ENCODE measurements around the gene PACRGL. TPM values are rescaled to one million over a fixed set of nuclear protein-coding genes. Genes with fewer than 3 reads are reported as not detected.
"Not testable (repeated sequence)": the region's sequence is repeated elsewhere in the genome, so short reads cannot be mapped to it uniquely, and the experiment has no call there.

PACRGL gene
- total RNA-seq, 4 donors from 2014 or later = 10.8 to 28.6 (median 13.7) TPM

GRCh38 chr4:20711335-20711734 lies 11.1 kb downstream of the PACRGL start:
- H3K27ac ChIP-seq = no peak overlapping the region
- H3K4me3 ChIP-seq = no peak overlapping the region
- 86 to 96% methylated on average over 2 of the region's 2 CpGs for WGBS, 2 donors
- DNase-seq = no peak
- H3K36me3 ChIP-seq = peaks cover 0 to 97% (median 10%) of the 10 kb centered on the region in 3 donors
- no peaks in the 10 kb centered on the region for H3K9me3 ChIP-seq
- intact Hi-C loops (cut with DNase I) = no loop called here
- H3K4me1 ChIP-seq = no peaks in the 10 kb centered on the region
- H3K27me3 ChIP-seq = no peaks in the 10 kb centered on the region
- TF ChIP-seq CTCF (IDR thresholded peaks at IDR 0.05) (no peak), POLR2A (IDR thresholded peaks at IDR 0.05) (no peak)

GRCh38 chr4:20723019-20723418 lies 22.8 kb downstream of the PACRGL start:
- Histone ChIP-seq H3K36me3 (peaks cover 9 to 93% (median 17%) of the 10 kb centered on the region in 3 donors), H3K4me3 (no peak overlapping the region), H3K27me3 (no peaks in the 10 kb centered on the region), H3K27ac (no peak overlapping the region), H3K9me3 (peaks cover 0 to 21% (median 8%) of the 10 kb centered on the region in 3 donors), H3K4me1 (no peaks in the 10 kb centered on the region)
- no peak for TF ChIP-seq CTCF (IDR thresholded peaks at IDR 0.05)
- TF ChIP-seq POLR2A (IDR thresholded peaks at IDR 0.05) = no peak
- DNase-seq = no peak
- WGBS, 2 donors = 48 to 77% methylated on average over 3 of the region's 3 CpGs
- intact Hi-C loops (cut with DNase I) = no loop called here

- H3K9me3 ChIP-seq = peaks cover 0 to 21% (median 8%) of the 10 kb centered on the region in 3 donors
- no peak for DNase-seq
- no peaks in the 10 kb centered on the region for H3K27me3 ChIP-seq
- intact Hi-C loops (cut with DNase I) = no loop called here
- TF ChIP-seq POLR2A (IDR thresholded peaks at IDR 0.05) (no peak), CTCF (IDR thresholded peaks at IDR 0.05) (no peak)
- no peaks in the 10 kb centered on the region for H3K4me1 ChIP-seq
- no peak overlapping the region for H3K4me3 ChIP-seq
- H3K27ac ChIP-seq = no peak overlapping the region
- H3K36me3 ChIP-seq = peaks cover 9 to 94% (median 17%) of the 10 kb centered on the region in 3 donors
- WGBS, 2 donors = 75 to 91% methylated on average over 3 of the region's 3 CpGs
Measured at GRCh38 chr4:20723463-20723862, 23.2 kb downstream of the PACRGL start.

- no peak overlapping the region for H3K4me3 ChIP-seq
- no peaks in the 10 kb centered on the region for H3K27me3 ChIP-seq
- no peaks in the 10 kb centered on the region for H3K4me1 ChIP-seq
- DNase-seq = no peak
- no peak overlapping the region for H3K27ac ChIP-seq
- TF ChIP-seq POLR2A (IDR thresholded peaks at IDR 0.05) (no peak), CTCF (IDR thresholded peaks at IDR 0.05) (no peak)
- peaks cover 0 to 21% (median 8%) of the 10 kb centered on the region in 3 donors for H3K9me3 ChIP-seq
- H3K36me3 ChIP-seq = peaks cover 9 to 92% (median 17%) of the 10 kb centered on the region in 3 donors
- WGBS, 2 donors = 79 to 92% methylated on average over 6 of the region's 6 CpGs
- intact Hi-C loops (cut with DNase I) = no loop called here
Measured at GRCh38 chr4:20724915-20725314, 24.7 kb downstream of the PACRGL start.

- DNase-seq = no peak
- intact Hi-C loops (cut with DNase I) = no loop called here
- no peaks in the 10 kb centered on the region for H3K4me1 ChIP-seq
- no peak for TF ChIP-seq POLR2A (IDR thresholded peaks at IDR 0.05)
- no peak for TF ChIP-seq CTCF (IDR thresholded peaks at IDR 0.05)
- H3K4me3 ChIP-seq = no peak overlapping the region
- no peak overlapping the region for H3K27ac ChIP-seq
- H3K27me3 ChIP-seq = no peaks in the 10 kb centered on the region
- 93 to 97% methylated on average over 1 of the region's 1 CpG for WGBS, 2 donors
- peaks cover 0 to 81% (median 7%) of the 10 kb centered on the region in 3 donors for H3K36me3 ChIP-seq
- peaks cover 0 to 34% (median 9%) of the 10 kb centered on the region in 3 donors for H3K9me3 ChIP-seq
Measured at GRCh38 chr4:20735931-20736330, 35.7 kb downstream of the PACRGL start.

- H3K4me3 ChIP-seq; DNase-seq; H3K36me3 ChIP-seq; H3K9me3 ChIP-seq; H3K27me3 ChIP-seq; intact Hi-C loops (cut with DNase I); H3K27ac ChIP-seq; H3K4me1 ChIP-seq: not testable (repeated sequence)
- WGBS, 2 donors = 79 to 92% methylated on average over 3 of the region's 4 CpGs
Measured at GRCh38 chr4:20746000-20746399, 45.7 kb downstream of the PACRGL start.
